Ascending aorta (tissue), 2 donors: ENCODE data around the gene MRPL27. TPM values are rescaled to one million over a fixed set of nuclear protein-coding genes. Genes with fewer than 3 reads are reported as not detected.

Experiments used
- DNase-seq, 2 donors: peaks; one replicate each; pipeline ENCODE4 v3.0.0-alpha.2; 2019; ENCODE audit warnings: low spot score in 2 of 2
- H3K27ac ChIP-seq, 2 donors: fragments of 200-600 bp; sonication (generic); one replicate each; pipeline ENCODE4 v1.5.1; 2016 to 2017; ENCODE audit warnings: mild to moderate bottlenecking in 1 of 2
- H3K27me3 ChIP-seq: fragments of 200-600 bp; sonication (generic); one replicate; pipeline ENCODE4 v1.5.1; 2017
- H3K36me3 ChIP-seq, 2 donors: fragments of 200-600 bp; sonication (generic); one replicate each; pipeline ENCODE4 v1.5.1; 2016
- H3K4me1 ChIP-seq, 2 donors: fragments of 200-600 bp; sonication (generic); one replicate each; pipeline ENCODE4 v1.5.1; 2016 to 2017; ENCODE audit warnings: mild to moderate bottlenecking in 1 of 2
- H3K4me3 ChIP-seq, 2 donors: fragments of 200-600 bp; sonication (generic); one replicate each; pipeline ENCODE4 v1.5.1; 2016 to 2017; ENCODE audit warnings: mild to moderate bottlenecking in 1 of 2
- H3K9me3 ChIP-seq, 2 donors: fragments of 200-600 bp; sonication (generic); one replicate each; pipeline ENCODE4 v1.5.1; 2016
- CTCF ChIP-seq, 3 experiments: fragments of 200-600 bp in 2 of 3; fragments of 450-650 bp in 1 of 3; sonication (generic) in 2 of 3; IDR thresholded peaks; one replicate each; pipeline ENCODE4 v1.5.1; 2016 to 2019; ENCODE audit warnings: antibody characterized with exemption in 3 of 3, mild to moderate bottlenecking in 1 of 3, moderate library complexity in 1 of 3
- intact Hi-C: fragments of 100-400 bp; cut with DNase I; formaldehyde crosslinking; loops from one replicate; pipeline ENCODE4 v1.15.1; 2023
- total RNA-seq: library from RNA; depleted of rRNA; stranded (reverse); fragments of >200 nt; gene quantifications from one replicate; pipeline ENCODE4 v1.1.0, GENCODE V29; 2016

Gene MRPL27
- total RNA-seq, 1 donor from 2014 or later = 28.9 TPM

GRCh38 chr17:50350733-50351132 lies 22.3 kb downstream of the MRPL27 start:
- Histone ChIP-seq H3K4me3 (no peak overlapping the region), H3K27ac (no peak overlapping the region), H3K9me3 (no peaks in the 10 kb centered on the region), H3K27me3 (no peaks in the 10 kb centered on the region), H3K4me1 (peaks cover 7 to 10% of the 10 kb centered on the region in 2 donors), H3K36me3 (peaks cover 25 to 33% of the 10 kb centered on the region in 2 donors)
- DNase-seq = no peak
- no peak for TF ChIP-seq CTCF (IDR thresholded peaks at IDR 0.05)
- intact Hi-C loops = no loop called here

- intact Hi-C loops = no loop called here
- Histone ChIP-seq H3K9me3 (no peaks in the 10 kb centered on the region), H3K4me1 (peaks cover 7 to 15% of the 10 kb centered on the region in 2 donors), H3K36me3 (peaks cover 10 to 18% of the 10 kb centered on the region in 2 donors), H3K27me3 (no peaks in the 10 kb centered on the region), H3K4me3 (no peak overlapping the region), H3K27ac (no peak overlapping the region)
- DNase-seq = no peak
- TF ChIP-seq CTCF (IDR thresholded peaks at IDR 0.05) = no peak
Observed at GRCh38 chr17:50349243-50349600, 23.8 kb downstream of the MRPL27 start.

GRCh38 chr17:50348522-50349242 lies 24.3 kb downstream of the MRPL27 start:
- Histone ChIP-seq H3K36me3 (peaks cover 4 to 12% of the 10 kb centered on the region in 2 donors), H3K4me3 (no peak overlapping the region), H3K4me1 (peaks cover 7 to 15% of the 10 kb centered on the region in 2 donors), H3K9me3 (no peaks in the 10 kb centered on the region), H3K27ac (no peak overlapping the region), H3K27me3 (no peaks in the 10 kb centered on the region)
- intact Hi-C loops = no loop called here
- no peak for TF ChIP-seq CTCF (IDR thresholded peaks at IDR 0.05)
- DNase-seq = no peak

GRCh38 chr17:50347894-50348291 lies 25.1 kb downstream of the MRPL27 start:
- TF ChIP-seq CTCF (IDR thresholded peaks at IDR 0.05) = no peak
- Histone ChIP-seq H3K9me3 (no peaks in the 10 kb centered on the region), H3K4me3 (peak overlapping the region in 1 of 2 donors; percentile 98), H3K27ac (no peak overlapping the region), H3K4me1 (peaks cover 7 to 15% of the 10 kb centered on the region in 2 donors), H3K27me3 (no peaks in the 10 kb centered on the region), H3K36me3 (peaks cover 0 to 9% of the 10 kb centered on the region in 2 donors)
- DNase-seq = no peak
- intact Hi-C loops = loop anchor here (2.0 kb wide), 1 partner anchor 25 kb away; the partner anchor contains the start of genes EME1 and MRPL27

GRCh38 chr17:50347117-50347893 lies 25.7 kb downstream of the MRPL27 start:
- Histone ChIP-seq H3K36me3 (peaks cover 0 to 3% of the 10 kb centered on the region in 2 donors), H3K4me1 (peaks cover 7 to 15% of the 10 kb centered on the region in 2 donors), H3K4me3 (peak overlapping the region; percentile 83 to 98), H3K9me3 (no peaks in the 10 kb centered on the region), H3K27me3 (no peaks in the 10 kb centered on the region), H3K27ac (peak overlapping the region in 1 of 2 donors; percentile 11)
- DNase-seq = no peak
- intact Hi-C loops = loop anchor here (2.0 kb wide), 1 partner anchor 25 kb away; the partner anchor contains the start of genes EME1 and MRPL27
- TF ChIP-seq CTCF (IDR thresholded peaks at IDR 0.05) = no peak
